HuH-7 (cell line): ENCODE measurements around the gene AMIGO2.

ENCODE experiments used
- DNase-seq: peaks from one replicate; pipeline ENCODE4 v3.0.0; 2011; ENCODE audit warnings: low spot score

Gene AMIGO2

DNA sequence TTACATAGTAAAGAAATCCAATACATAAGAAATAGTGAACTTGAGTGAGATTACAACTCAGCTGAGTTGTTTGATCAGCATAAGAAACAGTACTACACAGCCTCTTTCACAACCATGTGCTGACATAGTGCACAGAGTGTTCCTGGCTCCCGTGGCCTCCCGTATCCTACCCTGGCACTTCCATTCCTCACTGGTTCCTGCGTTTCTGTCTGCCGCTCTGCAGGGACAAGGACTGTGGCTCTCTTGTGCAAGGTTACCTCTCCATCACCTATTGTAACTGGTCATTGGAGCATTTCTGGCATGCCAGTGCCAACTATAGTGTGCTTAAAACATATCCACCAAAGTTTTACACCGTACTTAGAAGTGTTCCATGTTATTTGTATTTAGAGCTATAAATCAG lies 46.7 kb downstream of the AMIGO2 start:
- DNase-seq: peak; percentile 12

DNA sequence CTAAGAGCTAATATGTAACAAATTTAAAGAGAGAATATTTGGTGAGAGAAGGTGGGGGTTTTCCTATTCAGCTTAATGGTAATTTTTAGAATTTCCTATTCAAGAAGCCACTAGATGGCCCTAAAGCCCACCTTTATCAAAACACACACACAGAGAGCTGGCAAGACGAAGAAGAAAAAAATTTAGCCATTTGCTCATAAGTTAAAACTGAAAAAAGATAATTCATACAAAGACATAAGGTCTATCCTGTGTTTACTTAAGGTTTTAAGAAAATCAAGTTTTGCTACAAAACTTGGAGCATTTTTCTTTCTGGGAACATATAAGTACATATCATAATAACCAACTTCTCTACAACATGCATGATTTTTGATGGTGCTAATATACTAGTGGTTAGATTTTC lies 47.1 kb downstream of the AMIGO2 start:
- peak; percentile 6 for DNase-seq

DNA sequence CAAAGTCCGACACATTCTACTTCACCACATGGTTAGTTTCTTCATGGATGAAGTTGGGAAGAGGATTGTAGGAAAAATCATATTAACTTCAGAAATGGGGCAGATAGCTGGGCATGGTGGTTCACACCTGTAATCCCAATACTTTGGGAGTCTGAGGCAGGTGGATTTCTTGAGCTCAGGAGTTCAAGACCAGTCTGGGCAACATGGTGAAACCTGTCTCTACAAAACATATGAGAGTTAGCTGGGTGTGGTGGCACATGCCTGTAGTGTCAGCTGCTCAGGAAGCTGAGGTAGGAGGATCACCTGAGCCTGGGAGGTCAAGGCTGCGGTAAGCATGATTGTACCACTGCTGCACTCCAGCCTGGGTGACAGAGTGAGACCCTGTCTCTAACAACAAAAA lies 49.9 kb downstream of the AMIGO2 start:
- no peak for DNase-seq

DNA sequence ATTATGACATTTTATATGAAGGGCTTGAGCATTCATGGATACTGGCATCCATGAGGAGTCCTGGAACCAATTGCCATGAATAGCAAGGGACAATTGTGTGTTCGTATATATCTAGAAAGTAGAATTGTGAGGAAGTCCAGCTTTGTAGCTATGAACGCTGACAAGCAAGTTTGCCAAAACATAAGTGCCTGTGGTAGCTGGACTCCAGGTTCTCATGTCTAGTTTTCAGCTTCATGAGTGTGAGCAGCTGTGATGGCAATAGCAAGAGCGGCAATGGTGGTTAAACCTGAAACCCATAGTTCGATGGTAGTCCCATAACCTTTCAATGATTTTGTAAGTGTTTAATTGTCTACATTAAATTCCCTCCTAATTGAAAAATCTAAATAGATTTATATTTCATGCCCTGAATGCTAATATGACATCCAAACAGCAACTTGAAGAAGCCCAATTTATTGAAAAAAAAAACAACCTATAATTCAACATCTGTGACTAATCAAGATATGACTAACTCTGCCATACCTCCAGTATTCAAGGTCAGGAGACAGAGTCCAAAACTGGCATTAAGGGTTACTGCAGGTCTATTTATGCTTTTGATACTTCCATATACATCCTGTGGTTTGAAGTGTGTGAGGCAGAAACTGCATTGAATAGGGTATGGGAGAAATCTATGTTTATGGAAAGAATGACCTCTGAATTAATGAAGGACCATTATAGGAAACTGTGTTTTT lies 50.6 kb downstream of the AMIGO2 start:
- no peak for DNase-seq

DNA sequence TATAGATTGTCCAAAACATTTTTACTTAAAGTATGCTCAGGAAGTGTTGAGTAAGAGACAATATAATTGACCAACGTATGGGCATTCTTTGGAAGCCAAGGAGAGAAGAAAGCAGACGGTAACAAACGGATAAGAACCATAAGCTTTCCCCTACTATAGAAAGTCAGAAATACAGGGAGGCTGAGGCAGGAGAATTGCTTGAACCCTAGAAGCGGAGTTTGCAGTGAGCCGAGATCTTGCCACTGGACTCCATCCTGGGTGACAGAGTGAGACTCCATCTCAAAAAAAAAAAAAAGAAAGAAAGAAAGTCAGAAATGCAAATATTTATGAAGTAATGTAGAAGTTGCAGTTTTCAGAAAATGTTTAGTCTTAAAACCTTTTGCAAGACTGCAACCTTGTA lies 51.6 kb downstream of the AMIGO2 start:
- no peak for DNase-seq
